Hepatic stellate cell (primary cell): ENCODE results near the gene EVPL.

Experiments
- DNase-seq: peaks from one replicate; pipeline ENCODE4 v3.0.0; 2011; ENCODE audit warnings: low spot score

EVPL gene

GRCh38 chr17:75959051-75959838, 67.9 kb downstream of the EVPL start:
- no peak for DNase-seq
